Liver (tissue), 3 donors: ENCODE measurements around the gene SLC41A1.

Experiments used
- EGR1 ChIP-seq, 2 donors: IDR thresholded peaks; 2 replicates each; pipeline ENCODE4 v1.6.1; 2016 to 2018; ENCODE audit warnings: antibody characterized with exemption in 2 of 2, low read depth in 2 of 2
- JUND ChIP-seq, 2 donors: IDR thresholded peaks; 2 replicates each; pipeline ENCODE4 v1.6.1; 2016; ENCODE audit warnings: antibody characterized with exemption in 2 of 2
- RAD21 ChIP-seq, 2 donors: IDR thresholded peaks; 2 replicates each; pipeline ENCODE4 v1.6.1; 2016; ENCODE audit warnings: antibody characterized with exemption in 2 of 2, mild to moderate bottlenecking in 2 of 2
- RXRA ChIP-seq, 2 donors: IDR thresholded peaks; 2 replicates each; pipeline ENCODE4 v1.6.1; 2017 to 2018; ENCODE audit warnings: antibody characterized with exemption in 2 of 2, mild to moderate bottlenecking in 1 of 2
- YY1 ChIP-seq: IDR thresholded peaks from 2 replicates; pipeline ENCODE4 v1.6.1; 2016; ENCODE audit warnings: antibody characterized with exemption, mild to moderate bottlenecking
- TF ChIP-seq, protein P1 (sequence below): fragments of 150-350 bp; IDR thresholded peaks from 2 replicates; pipeline ENCODE4 v1.5.1; 2017; ENCODE audit warnings: improper control_type of control experiment, low read depth, low read length; ENCODE audit not compliant: missing input control
- donor health status: healthy.
- donor health status: healthy.

DNA sequence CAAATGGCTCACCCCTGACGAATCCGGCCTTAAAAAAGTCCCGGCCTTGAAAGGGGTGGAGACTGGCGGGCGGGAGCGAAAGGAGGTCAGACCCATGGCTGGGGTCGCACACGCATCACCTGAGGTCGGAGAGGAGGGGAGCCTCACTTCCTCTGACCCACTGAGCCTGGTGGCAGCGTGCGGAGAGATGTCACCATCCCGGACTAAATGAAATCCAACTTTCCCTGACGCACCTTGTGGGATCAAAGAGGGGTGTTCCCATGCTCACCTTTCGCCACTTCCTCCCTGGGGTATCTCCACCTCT is 709 bp upstream of the SLC41A1 start:
- TF ChIP-seq, protein P1, sequence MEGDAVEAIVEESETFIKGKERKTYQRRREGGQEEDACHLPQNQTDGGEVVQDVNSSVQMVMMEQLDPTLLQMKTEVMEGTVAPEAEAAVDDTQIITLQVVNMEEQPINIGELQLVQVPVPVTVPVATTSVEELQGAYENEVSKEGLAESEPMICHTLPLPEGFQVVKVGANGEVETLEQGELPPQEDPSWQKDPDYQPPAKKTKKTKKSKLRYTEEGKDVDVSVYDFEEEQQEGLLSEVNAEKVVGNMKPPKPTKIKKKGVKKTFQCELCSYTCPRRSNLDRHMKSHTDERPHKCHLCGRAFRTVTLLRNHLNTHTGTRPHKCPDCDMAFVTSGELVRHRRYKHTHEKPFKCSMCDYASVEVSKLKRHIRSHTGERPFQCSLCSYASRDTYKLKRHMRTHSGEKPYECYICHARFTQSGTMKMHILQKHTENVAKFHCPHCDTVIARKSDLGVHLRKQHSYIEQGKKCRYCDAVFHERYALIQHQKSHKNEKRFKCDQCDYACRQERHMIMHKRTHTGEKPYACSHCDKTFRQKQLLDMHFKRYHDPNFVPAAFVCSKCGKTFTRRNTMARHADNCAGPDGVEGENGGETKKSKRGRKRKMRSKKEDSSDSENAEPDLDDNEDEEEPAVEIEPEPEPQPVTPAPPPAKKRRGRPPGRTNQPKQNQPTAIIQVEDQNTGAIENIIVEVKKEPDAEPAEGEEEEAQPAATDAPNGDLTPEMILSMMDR, result no peak
- TF ChIP-seq RAD21 (IDR thresholded peaks at IDR 0.05) (no peak), YY1 (no peak), RXRA (IDR thresholded peaks at IDR 0.05) (no peak), JUND (IDR thresholded peaks at IDR 0.05) (no peak), EGR1 (IDR thresholded peaks at IDR 0.05; ENCODE audit: low read depth in 2 of 2) (no peak)
